Measurements from ENCODE around the gene ALDH6A1.
"Not testable (repeated sequence)": the region's sequence is repeated elsewhere in the genome, so short reads cannot be mapped to it uniquely, and the experiment has no call there.

ALDH6A1 gene

GRCh38 chr14:74084277-74085046 is at the start of gene ALDH6A1, which contains the start of gene LIN52:
TSS of gene ALDH6A1 (minus strand) at chr14:74084453. CDS start at chr14:74084394, 59 bp downstream.
TSS of gene LIN52 (plus strand) at chr14:74084956. CDS start at chr14:74084975, 19 bp downstream.
- peak; percentile 100 for DNase-seq (ENCODE audit: low read depth)
- TF ChIP-seq CTCF (IDR thresholded peaks at IDR 0.05; ENCODE audit: low read depth, low read length, missing control alignments), result no peak
- H3K4me3 ChIP-seq (ENCODE audit: low read depth, low read length), result peak within 1 kb of the TSS; percentile 74
- in situ Hi-C loops (cut with HindIII; ENCODE audit: low sequenced_read_pairs), result no loop called here

- no peak for TF ChIP-seq CTCF (IDR thresholded peaks at IDR 0.05; ENCODE audit: low read depth, low read length, missing control alignments)
- in situ Hi-C loops (cut with HindIII; ENCODE audit: low sequenced_read_pairs), result no loop called here
- no peak overlapping the region for H3K4me3 ChIP-seq (ENCODE audit: low read depth, low read length)
- no peak for DNase-seq (ENCODE audit: low read depth)
Measured at GRCh38 chr14:74127634-74128033, 43.4 kb upstream of the ALDH6A1 start.

- H3K4me3 ChIP-seq (ENCODE audit: low read depth, low read length), result no peak overlapping the region
- in situ Hi-C loops (cut with HindIII; ENCODE audit: low sequenced_read_pairs), result no loop called here
- DNase-seq (ENCODE audit: low read depth), result no peak
- no peak for TF ChIP-seq CTCF (IDR thresholded peaks at IDR 0.05; ENCODE audit: low read depth, low read length, missing control alignments)
Measured at GRCh38 chr14:74126315-74127013, 42.2 kb upstream of the ALDH6A1 start.

- H3K4me3 ChIP-seq (ENCODE audit: low read depth, low read length); DNase-seq (ENCODE audit: low read depth); in situ Hi-C loops (cut with HindIII; ENCODE audit: low sequenced_read_pairs): not testable (repeated sequence)
Measured at GRCh38 chr14:74125487-74125886, 41.2 kb upstream of the ALDH6A1 start.

- in situ Hi-C loops (cut with HindIII; ENCODE audit: low sequenced_read_pairs), result loop anchor here (25.0 kb wide), 1 partner anchor 126 kb away; the partner anchor contains the start of gene VSX2
- DNase-seq (ENCODE audit: low read depth), result peak; percentile 49
- H3K4me3 ChIP-seq (ENCODE audit: low read depth, low read length), result not testable (repeated sequence)
- TF ChIP-seq CTCF (IDR thresholded peaks at IDR 0.05; ENCODE audit: low read depth, low read length, missing control alignments), result peak; percentile 46
Measured at GRCh38 chr14:74111395-74112216, 27.4 kb upstream of the ALDH6A1 start.

GRCh38 chr14:74109369-74109768 is 25.1 kb upstream of the ALDH6A1 start:
- DNase-seq (ENCODE audit: low read depth), result no peak
- in situ Hi-C loops (cut with HindIII; ENCODE audit: low sequenced_read_pairs), result loop anchor here (25.0 kb wide), 1 partner anchor 128 kb away; the partner anchor contains the start of gene VSX2
- no peak overlapping the region for H3K4me3 ChIP-seq (ENCODE audit: low read depth, low read length)
- TF ChIP-seq CTCF (IDR thresholded peaks at IDR 0.05; ENCODE audit: low read depth, low read length, missing control alignments), result no peak

Measured in astrocyte of the cerebellum (primary cell).